Sigmoid colon (tissue), 4 donors: ENCODE results near the gene RNF181.

Experiments used
- CTCF ChIP-seq, 4 experiments: fragments of 450-650 bp in 3 of 4; fragments of 200-600 bp in 1 of 4; IDR thresholded peaks; one replicate each; pipeline ENCODE4 v1.5.1; 2016 to 2019; ENCODE audit warnings: antibody characterized with exemption in 4 of 4, mild to moderate bottlenecking in 3 of 4, moderate library complexity in 2 of 4
- EP300 ChIP-seq, 4 donors: sonication (generic); formaldehyde crosslinking; IDR thresholded peaks; one replicate each; pipeline ENCODE4 v1.6.1; 2017; ENCODE audit warnings: antibody characterized with exemption in 4 of 4
- POLR2A ChIP-seq, 2 donors: fragments of 450-650 bp; IDR thresholded peaks; one replicate each; pipeline ENCODE4 v1.6.1; 2016; ENCODE audit warnings: antibody characterized with exemption in 2 of 2, mild to moderate bottlenecking in 2 of 2, moderate library complexity in 2 of 2
- POLR2AphosphoS5 ChIP-seq, 4 donors: sonication (generic); formaldehyde crosslinking; IDR thresholded peaks; one replicate each; pipeline ENCODE4 v1.6.1; 2017; ENCODE audit warnings: antibody characterized with exemption in 4 of 4

GRCh38 chr2:85602476-85603234, 7.1 kb downstream of the RNF181 start, which contains the start of gene TMEM150A:
- TF ChIP-seq POLR2A (IDR thresholded peaks at IDR 0.05) (peak in 1 of 2 donors; percentile 39), CTCF (IDR thresholded peaks at IDR 0.05) (peak in 1 of 4 experiments; percentile 39), POLR2AphosphoS5 (IDR thresholded peaks at IDR 0.05) (peak; percentile 72 to 87 (median 84)), EP300 (IDR thresholded peaks at IDR 0.05) (no peak)
